GM18873 (cell line): Measurements from ENCODE around the gene OBP2B.
"Not testable (repeated sequence)": the region's sequence is repeated elsewhere in the genome, so short reads cannot be mapped to it uniquely, and the experiment has no call there.

ENCODE experiments used
- ATAC-seq: cut with Tn5 transposase; IDR thresholded peaks from one replicate; pipeline ENCODE4 v1.9.1; 2021; ENCODE audit warnings: mild to moderate bottlenecking, moderate library complexity, moderate number of reproducible peaks; ENCODE audit not compliant: unreplicated experiment, low FRiP score

The OBP2B gene

DNA sequence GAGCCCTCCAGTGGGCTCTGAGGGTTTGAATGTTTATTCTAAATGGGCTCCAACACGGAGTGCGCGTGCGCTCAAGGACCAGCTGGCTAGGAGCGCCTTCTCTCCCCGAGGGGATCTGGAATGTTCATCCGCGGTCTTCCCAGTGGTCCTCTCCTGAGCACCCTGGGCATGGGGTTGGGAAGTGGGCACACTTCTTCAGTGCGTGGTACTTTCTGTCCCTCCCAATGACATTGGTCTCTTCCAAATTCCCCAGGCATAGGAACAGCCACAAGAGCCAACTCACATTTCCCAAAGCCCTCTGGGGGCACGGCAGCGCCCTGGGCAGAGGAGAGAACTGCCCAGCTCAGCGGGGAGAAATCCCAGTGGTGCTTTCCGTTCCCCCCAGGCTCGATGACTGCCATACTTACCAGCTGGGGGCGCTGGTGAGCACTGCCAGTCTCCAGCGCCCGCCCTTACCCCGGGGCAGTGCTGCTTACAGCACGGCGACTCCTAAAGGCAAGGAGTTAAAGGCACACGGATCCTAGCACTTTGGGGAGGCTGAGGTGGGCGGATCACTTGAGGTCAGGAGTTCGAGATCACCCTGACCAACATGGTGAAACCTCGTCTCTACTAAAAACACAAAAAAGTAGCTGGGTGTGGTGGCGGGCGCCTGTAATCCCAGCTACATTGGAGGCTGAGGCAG, 29.9 kb upstream of the OBP2B start:
- ATAC-seq: no peak

GRCh38 chr9:133238272-133238850, 29.3 kb upstream of the OBP2B start:
- no peak for ATAC-seq

GRCh38 chr9:133237035-133237731, 28.1 kb upstream of the OBP2B start:
- no peak for ATAC-seq

DNA sequence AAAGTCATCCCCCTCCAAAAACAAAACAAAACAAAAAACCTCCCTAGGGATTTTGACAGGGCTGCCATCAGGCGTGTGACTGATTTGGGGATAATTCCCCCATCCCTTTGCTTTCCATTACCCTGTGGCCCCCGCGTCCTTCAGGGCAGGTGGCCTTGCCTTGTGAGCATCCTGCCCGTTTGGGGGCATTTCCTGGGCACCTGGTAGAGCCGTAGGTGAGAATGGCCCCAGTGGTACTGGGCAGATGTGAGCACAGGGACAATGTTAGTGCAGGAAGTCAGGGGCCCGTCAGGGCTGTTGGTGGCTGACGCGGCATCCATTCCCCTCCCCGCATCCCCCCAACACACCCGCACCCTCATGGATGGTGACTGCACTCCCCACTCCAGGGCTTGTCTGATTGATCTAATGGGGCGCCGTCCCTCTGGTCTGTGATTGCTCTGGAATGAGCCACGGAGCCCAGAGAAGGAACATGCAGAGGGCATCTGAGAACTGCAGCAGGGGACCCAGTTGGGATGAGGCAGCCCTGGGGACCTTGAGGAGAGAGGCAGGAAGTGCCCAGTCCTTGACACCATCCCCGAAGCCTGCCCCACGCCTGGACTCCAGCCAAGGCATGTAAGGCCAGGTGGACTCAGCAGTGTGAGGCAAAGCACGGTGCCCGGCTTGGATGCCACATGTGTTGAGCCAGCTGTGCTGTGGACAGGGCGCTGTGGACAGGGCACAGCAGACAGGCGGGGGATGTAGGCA, 27.4 kb upstream of the OBP2B start:
- ATAC-seq: not testable (repeated sequence)

DNA sequence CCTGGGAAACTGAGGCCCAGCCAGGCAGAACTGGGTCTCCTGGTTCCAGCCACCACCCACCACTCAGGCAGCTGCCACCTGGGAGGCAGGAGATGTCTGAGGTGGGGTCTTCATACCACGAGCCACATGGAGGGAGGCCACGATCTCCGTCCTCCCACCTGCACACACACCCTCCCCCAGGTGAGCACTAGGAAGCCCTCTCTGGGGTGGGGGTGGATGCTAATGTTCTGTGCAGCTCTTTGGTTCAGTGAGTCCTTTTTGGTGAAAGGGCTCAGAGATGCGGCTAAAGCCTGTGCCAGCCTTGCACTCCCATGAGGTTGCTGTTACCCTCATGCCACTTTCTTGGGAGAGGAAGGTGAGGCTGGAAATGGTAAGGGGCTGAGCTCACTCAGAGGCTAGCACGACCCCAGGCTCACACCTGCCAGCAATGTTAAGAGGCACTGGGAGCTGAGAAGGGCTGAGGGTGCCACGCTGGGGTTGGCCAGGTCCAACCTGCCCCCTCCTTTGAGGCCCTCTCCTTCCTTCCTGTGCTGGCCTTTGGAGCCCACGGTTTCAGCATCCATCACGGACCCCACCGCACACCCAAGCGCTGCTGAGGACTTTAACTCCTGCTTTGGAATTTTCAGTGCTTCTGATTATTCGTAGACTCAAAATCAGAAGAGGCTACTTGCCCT, 26.6 kb upstream of the OBP2B start:
- ATAC-seq: no peak

- no peak for ATAC-seq
These were observed 25.7 kb upstream of the OBP2B start for GRCh38 chr9:133234577-133235322.

GRCh38 chr9:133233681-133234432, 24.8 kb upstream of the OBP2B start:
- ATAC-seq: no peak

- ATAC-seq: not testable (repeated sequence)
These were observed 23.0 kb upstream of the OBP2B start for GRCh38 chr9:133231934-133232568.

GRCh38 chr9:133230514-133230913, 21.5 kb upstream of the OBP2B start:
- ATAC-seq: not testable (repeated sequence)

DNA sequence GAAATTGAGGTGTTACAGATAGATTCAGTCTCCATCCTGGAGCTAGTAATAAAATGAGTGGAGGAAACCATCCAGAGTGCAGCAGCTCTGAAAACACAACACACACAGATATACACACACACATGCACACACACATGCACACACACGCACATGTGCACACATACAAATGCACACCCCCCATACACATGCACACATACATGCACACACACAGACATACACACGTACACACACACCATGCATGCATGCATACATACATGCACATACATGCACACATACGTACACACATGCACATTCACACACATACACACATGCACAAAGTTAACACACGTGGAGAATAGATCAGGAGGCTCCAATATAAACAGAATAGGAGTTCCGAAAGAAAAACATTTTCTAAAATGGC, 21.0 kb upstream of the OBP2B start:
- ATAC-seq: no peak

DNA sequence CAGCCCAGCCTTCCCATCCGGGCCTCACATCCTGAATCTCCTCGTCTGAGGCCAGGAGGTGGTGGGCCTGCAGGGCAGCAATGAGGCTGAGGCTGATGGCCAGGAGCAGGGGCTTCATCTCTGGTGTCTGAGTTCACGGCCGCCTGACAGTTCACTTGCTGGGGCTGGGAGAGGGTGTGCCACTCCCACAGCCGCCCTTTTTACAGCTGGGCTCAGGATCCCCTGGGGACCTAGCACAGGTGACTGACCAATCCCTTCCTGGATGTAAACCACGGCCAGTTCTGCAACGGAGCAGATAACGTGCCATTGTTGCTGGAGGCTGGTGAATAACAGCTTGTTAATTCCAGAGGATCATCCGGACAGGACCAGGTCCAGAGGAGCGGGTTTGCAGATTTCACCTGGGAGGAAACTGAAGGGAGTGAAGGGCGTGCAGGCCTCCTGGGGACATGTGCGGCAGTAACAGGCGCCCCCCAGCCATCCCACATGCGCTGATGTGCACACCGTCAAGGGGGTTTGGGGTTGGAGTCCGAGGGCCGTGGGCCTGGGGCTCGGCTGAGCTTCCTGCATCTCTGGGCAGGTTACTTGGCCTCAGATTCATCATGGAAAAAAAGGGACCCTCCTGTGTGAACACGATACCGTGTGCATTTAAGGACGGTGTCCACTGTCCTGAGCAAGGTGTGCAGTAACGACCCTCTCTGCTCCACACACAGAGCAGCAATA, 19.6 kb upstream of the OBP2B start:
- ATAC-seq: not testable (repeated sequence)

DNA sequence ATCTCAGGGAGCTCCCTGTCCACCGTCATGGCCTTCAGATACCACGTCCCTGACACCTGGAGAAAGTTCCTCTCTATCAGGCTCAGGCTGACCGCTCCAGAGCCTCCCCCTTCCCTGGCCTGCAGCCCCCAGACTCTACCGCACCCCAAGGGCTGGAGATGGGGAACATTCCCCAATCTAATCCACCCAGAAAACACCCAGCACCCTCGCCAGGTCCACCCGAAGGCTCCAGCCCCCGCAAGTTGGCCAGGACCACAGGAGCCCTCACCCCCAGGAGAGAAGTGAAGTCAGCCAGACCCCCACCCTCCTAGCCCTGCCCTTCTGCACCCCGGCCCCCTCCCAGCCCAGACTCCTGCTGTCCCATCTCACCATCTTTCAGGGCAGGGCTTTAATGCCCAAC, 18.9 kb upstream of the OBP2B start:
- not testable (repeated sequence) for ATAC-seq

- ATAC-seq: no peak
These were observed 18.3 kb upstream of the OBP2B start for GRCh38 chr9:133227242-133227860.

GRCh38 chr9:133226219-133227171, 17.4 kb upstream of the OBP2B start:
- no peak for ATAC-seq

- ATAC-seq: no peak
These were observed 16.3 kb upstream of the OBP2B start for GRCh38 chr9:133225171-133226011.

DNA sequence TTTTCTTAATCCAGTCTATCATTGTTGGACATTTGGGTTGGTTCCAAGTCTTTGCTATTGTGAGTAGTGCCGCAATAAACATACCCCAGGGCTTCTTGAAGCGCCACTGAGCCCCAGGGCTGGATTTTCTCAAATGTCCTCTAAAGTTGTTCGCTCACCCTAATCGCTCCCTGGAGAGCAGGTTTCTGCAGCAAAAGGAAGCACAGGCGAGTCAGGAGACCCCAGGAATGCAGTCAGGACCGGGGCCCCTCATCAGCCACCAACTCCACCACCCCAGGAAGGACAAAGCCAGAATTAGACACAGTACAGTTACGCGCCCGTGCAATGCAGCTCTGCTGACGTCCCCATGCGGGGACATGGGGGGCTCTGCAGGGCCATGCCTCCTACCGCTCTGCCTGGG, 15.7 kb upstream of the OBP2B start:
- no peak for ATAC-seq
